Posterior cingulate gyrus (tissue), 11 donors: ENCODE results near the gene ALKBH3.

Source experiments
- DNase-seq, 10 donors: peaks; one replicate each; pipeline versions ENCODE4 v3.0.0 to v3.0.0-alpha.2; 2020 to 2021; ENCODE audit warnings: mixed read lengths in 3 of 10
- intact Hi-C: fragments of 100-400 bp; cut with DNase I; formaldehyde crosslinking; loops from one replicate; pipeline ENCODE4 v1.15.1; 2023

The ALKBH3 gene

GRCh38 chr11:43880640-43881159, at the start of gene ALKBH3:
Gene ALKBH3, plus strand, starts transcription at chr11:43880831. Its CDS starts 1,822 bp downstream, at chr11:43882653.
- intact Hi-C loops = no loop called here
- DNase-seq = peak; percentile 88 to 99 (median 93)

- intact Hi-C loops = no loop called here
- peak in 5 of 10 donors; percentile 14 to 85 (median 42) for DNase-seq
Measured at GRCh38 chr11:43830928-43831440, 49.6 kb upstream of the ALKBH3 start.

DNA sequence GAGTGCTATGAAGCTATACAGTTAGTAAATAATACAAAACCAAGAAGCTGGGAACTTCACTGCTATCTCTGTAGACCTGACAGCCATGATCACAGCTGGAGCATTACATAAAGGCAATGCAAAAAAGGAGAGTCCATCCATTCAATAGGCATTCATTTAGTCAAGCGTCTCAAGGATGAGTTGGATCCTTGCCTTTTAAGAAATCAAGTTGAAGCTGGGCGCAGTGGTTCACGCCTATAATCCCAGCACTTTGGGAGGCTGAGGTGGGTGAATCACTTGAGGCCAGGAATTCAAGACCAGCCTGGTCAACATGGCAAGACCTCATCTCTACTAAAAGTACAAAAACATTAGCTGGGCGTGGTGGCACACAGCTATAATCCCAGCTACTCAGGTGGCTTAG, 48.1 kb upstream of the ALKBH3 start:
- no peak for DNase-seq
- intact Hi-C loops = no loop called here

GRCh38 chr11:43833657-43834073, 47.0 kb upstream of the ALKBH3 start:
- intact Hi-C loops = no loop called here
- DNase-seq = no peak

DNA sequence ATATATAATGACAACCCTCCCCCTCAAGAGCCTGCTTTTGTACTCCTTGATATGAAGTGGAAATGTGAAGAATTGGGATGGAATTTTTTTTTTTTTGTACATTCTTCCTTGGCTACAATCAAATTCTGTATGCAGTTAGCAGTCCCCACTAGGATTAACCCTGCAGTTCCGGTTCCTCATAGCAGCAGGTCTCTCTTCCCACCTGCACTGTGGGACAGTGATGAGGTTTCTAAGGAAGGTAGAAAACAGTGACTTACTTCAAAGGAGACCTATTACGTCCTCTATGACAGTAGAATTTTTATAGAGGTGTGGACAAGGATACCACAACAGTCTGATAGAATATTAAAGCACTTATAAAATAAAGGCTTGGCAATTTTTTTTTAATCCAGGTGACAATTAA, 46.3 kb upstream of the ALKBH3 start:
- intact Hi-C loops = no loop called here
- no peak for DNase-seq

DNA sequence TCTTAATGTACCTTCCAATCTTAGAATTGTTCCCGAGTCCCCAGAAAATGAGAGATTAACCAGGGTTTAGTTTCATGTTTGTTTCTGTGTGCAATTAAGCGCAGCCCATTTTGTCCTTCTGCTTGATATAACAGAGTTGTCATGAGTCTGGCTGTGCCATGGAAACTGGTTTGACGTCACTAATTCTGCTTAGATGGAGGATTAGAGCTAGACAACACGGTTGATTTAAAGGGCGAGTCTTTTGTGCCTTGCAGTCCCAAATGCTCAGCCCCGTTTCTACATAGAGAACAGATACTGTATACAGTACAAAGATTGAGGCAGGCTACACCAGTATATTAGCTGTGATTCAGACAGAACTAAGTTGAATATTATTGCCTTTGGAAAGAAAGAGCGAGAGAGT, 45.5 kb upstream of the ALKBH3 start:
- intact Hi-C loops = no loop called here
- DNase-seq = no peak

GRCh38 chr11:43837879-43838278, 42.8 kb upstream of the ALKBH3 start:
- DNase-seq = no peak
- intact Hi-C loops = no loop called here

GRCh38 chr11:43842021-43842420, 38.6 kb upstream of the ALKBH3 start:
- DNase-seq = no peak
- intact Hi-C loops = no loop called here

DNA sequence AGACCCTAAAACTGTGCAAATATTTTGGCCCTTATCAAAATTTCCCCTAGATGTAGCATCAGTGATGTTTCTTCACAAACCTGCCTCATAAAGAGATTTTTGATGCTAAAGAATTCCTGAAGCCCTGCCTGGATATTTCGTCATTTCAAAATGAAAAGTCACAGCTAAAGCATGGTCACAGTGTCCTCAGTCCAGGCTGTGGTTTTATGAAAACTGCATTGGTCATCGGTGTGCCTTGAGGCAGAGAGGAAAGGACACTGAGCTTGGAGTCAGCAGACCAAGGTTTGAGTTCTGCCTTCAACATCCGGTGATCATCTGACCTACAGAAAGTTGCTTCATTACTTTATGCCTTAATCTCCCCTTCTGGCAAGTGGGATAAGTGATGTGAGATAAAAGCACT, 34.8 kb upstream of the ALKBH3 start:
- DNase-seq = no peak
- intact Hi-C loops = no loop called here

- intact Hi-C loops = no loop called here
- DNase-seq = peak in 7 of 10 donors; percentile 20 to 83 (median 64)
Measured at GRCh38 chr11:43852057-43852636, 28.5 kb upstream of the ALKBH3 start.

- DNase-seq = no peak
- intact Hi-C loops = no loop called here
Measured at GRCh38 chr11:43853781-43854180, 26.9 kb upstream of the ALKBH3 start.

GRCh38 chr11:43856993-43857392, 23.6 kb upstream of the ALKBH3 start:
- DNase-seq = no peak

GRCh38 chr11:43861141-43861540, 19.5 kb upstream of the ALKBH3 start:
- DNase-seq = no peak
- intact Hi-C loops = no loop called here

More at GRCh38 chr11:43856993-43857392, 23.6 kb upstream of the ALKBH3 start:
- intact Hi-C loops = no loop called here

GRCh38 chr11:43866520-43866919, 14.1 kb upstream of the ALKBH3 start:
- intact Hi-C loops = no loop called here
- DNase-seq = no peak

DNA sequence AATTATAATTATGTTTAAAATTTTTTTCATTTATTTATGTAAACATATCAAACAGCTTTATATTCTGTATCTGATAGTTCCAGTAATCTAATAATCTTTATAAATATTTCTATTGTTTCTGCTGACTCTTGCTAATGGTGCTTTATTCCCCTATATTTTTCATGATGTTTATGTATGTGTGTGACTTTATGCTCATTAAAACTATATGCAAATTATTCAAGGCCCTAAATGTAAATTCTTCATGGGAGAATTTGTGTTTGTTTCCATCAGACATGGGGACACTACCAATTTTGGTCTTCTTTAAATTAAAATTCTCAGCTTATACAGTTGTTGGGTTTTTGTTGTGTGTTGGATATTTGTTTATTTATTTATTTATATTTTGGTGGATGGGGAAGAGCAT, 13.7 kb upstream of the ALKBH3 start:
- intact Hi-C loops = no loop called here
- DNase-seq = no peak

DNA sequence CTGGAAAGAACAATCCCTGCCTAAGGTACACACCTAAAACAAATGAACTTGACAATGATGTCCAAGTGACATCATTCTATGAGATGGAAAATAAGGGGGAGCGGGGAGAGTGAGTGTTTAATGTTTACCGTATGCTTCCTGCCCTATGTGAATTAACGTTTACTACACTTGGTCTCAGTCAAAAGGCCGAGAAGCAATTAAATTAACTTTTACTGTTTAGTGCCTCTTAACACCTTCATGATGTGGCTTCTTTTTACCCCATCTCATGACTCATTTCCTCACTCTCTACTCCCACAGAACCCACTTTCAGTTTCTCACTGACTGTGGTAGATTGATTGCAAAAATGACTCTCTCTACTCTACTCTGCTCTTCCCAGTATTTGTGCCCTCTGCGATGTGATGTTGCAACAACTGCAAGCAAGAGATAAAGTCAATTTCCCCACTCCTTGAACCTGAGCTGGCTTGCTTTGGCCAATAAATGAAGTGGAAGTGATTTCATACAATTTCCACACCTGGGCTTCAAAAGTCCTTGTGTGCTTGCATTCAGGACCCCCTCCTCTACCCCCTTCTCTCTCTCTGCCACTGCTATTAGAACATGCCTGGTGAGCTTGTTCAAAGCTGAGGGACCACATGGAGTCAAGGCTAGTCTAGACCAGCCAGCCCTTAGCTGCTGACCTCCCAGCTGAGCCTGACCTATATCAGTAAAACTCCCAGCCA, 11.6 kb upstream of the ALKBH3 start:
- DNase-seq = no peak
- intact Hi-C loops = no loop called here

- intact Hi-C loops = no loop called here
- DNase-seq = peak in 7 of 10 donors; percentile 22 to 84 (median 49)
Measured at GRCh38 chr11:43871051-43871450, 9.6 kb upstream of the ALKBH3 start.

DNA sequence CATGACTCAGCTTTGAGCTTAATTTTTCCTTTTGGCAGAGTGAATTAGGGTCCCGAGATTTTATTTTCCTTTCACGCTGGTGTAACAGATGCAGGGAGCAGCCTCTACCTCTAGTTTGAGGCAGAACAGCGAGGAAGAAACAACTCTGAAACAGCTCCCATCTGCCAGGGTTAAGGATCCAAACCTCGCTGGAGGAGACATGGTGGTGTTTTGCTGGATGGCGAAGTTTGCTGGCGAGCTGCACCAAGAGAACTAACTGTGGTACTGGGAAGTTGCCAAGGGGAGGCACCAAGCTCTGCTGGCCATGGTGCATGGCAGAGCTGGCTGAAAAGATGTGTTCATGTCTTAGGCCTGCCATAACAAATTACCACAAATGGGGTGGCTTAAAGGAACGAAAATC, 7.6 kb upstream of the ALKBH3 start:
- peak in 1 of 10 donors; percentile 79 for DNase-seq

DNA sequence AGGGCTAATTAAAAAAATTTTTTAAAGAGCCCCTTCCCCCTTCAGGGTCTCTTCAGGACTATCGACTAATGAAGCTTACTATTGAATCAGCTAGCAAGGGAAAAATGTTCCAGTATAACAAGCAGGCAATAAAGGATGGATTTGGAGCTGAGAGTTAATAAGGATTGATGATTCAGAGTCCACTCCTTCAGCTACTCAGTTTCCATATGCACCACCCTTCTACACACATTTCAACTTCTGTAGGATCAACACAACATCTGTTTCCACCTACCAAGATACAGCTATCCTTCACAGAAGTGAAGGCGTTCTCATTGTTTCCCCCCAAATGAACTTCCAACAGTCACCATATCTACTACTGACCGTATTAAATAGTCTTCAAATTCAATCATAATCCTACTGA, 6.6 kb upstream of the ALKBH3 start:
- DNase-seq = no peak
- intact Hi-C loops = no loop called here

More for the DNA sequence above, 7.6 kb upstream of the ALKBH3 start:
- intact Hi-C loops = no loop called here

- DNase-seq = no peak
- intact Hi-C loops = no loop called here
Measured at GRCh38 chr11:43874738-43875137, 5.9 kb upstream of the ALKBH3 start.

GRCh38 chr11:43879789-43880639, 617 bp upstream of the ALKBH3 start:
- DNase-seq = no peak
- intact Hi-C loops = no loop called here
